IPS-18c (cell line): ENCODE results near the gene TMEM232.
"Not testable (repeated sequence)": the region's sequence is repeated elsewhere in the genome, so short reads cannot be mapped to it uniquely, and the experiment has no call there.

Source experiments
- H3K4me3 ChIP-seq: 2 replicates; pipeline ENCODE4 v1.7.0; 2013; ENCODE audit warnings: low read depth, mild to moderate bottlenecking, low read length, moderate library complexity; ENCODE audit not compliant: insufficient read depth
- H3K9me3 ChIP-seq: one replicate; pipeline ENCODE4 v1.6.1; 2013; ENCODE audit warnings: mild to moderate bottlenecking, low read length, moderate library complexity; ENCODE audit not compliant: control insufficient read depth, insufficient read depth

The TMEM232 gene

DNA sequence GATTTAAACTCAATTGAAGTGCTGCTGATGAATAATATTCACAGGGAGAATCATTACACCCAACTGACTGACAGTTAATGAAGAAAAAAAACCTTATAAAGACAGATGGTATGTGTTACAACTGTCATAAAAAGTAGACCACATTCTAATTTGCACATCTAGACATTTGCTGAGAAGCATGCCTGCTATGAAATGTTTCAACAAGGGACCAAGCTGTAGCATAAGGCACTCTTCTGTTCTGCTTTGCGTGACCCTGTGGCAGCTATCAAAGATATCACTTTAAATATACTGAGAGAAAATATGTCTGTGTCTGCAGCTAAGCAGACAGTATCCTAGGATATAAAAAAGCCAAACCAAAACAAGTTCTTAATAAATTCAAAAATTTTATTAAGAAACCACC, 153.7 kb downstream of the TMEM232 start:
- Histone ChIP-seq H3K4me3 (no peak overlapping the region), H3K9me3 (no peaks in the 10 kb centered on the region)

GRCh38 chr5:110562191-110562590, 164.3 kb downstream of the TMEM232 start:
- H3K9me3 ChIP-seq, result no peaks in the 10 kb centered on the region

GRCh38 chr5:110561510-110561909, 165.0 kb downstream of the TMEM232 start:
- H3K4me3 ChIP-seq, result no peak overlapping the region
- H3K9me3 ChIP-seq, result no peaks in the 10 kb centered on the region

More at GRCh38 chr5:110562191-110562590, 164.3 kb downstream of the TMEM232 start:
- H3K4me3 ChIP-seq, result no peak overlapping the region

- Histone ChIP-seq H3K9me3 (no peaks in the 10 kb centered on the region), H3K4me3 (no peak overlapping the region)
Observed at GRCh38 chr5:110549301-110549700, 177.2 kb downstream of the TMEM232 start.

- H3K4me3 ChIP-seq, result no peak overlapping the region
- H3K9me3 ChIP-seq, result no peaks in the 10 kb centered on the region
Observed at GRCh38 chr5:110548171-110548570, 178.3 kb downstream of the TMEM232 start.

DNA sequence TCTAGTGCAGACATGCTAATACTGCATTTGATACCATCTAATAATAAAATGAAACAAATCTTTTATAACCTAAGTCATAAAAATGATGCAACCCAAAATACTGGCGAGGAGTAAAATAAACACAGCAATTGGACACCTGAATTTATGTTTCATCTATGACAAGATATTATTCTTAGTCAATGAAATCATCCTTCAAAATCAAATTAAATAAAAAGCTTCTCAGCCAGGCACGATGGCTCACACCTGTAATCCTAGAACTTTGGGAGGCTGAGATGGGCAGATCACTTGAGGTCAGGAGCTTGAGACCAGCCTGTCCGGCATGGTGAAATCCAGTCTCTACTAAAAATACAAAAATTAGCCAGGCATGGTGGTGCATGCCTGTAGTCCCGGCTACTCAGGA, 179.0 kb downstream of the TMEM232 start:
- H3K9me3 ChIP-seq, result no peaks in the 10 kb centered on the region
- no peak overlapping the region for H3K4me3 ChIP-seq

- no peak overlapping the region for H3K4me3 ChIP-seq
- no peaks in the 10 kb centered on the region for H3K9me3 ChIP-seq
Observed at GRCh38 chr5:110545716-110546115, 180.8 kb downstream of the TMEM232 start.

DNA sequence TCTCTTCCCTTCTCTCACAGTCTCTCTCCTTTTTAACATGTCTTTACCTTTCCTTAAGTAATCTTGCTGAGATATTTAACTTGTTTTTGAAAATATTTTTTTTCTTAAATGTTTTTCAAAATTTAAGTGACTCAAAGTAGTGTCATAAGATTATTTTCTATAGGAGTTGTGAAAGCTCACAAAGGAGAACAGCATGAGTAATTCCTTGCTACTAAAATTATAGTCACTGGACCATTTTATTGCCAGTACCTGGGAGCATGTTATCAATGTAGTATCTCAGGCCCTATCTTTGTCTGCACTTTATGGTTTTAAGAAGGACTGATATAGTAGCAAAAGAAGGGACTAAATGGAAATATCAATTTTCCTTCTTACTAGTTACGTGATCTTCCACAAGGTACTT, 181.9 kb downstream of the TMEM232 start:
- Histone ChIP-seq H3K4me3 (no peak overlapping the region), H3K9me3 (no peaks in the 10 kb centered on the region)

GRCh38 chr5:110542949-110543348, 183.5 kb downstream of the TMEM232 start:
- H3K4me3 ChIP-seq, result no peak overlapping the region

DNA sequence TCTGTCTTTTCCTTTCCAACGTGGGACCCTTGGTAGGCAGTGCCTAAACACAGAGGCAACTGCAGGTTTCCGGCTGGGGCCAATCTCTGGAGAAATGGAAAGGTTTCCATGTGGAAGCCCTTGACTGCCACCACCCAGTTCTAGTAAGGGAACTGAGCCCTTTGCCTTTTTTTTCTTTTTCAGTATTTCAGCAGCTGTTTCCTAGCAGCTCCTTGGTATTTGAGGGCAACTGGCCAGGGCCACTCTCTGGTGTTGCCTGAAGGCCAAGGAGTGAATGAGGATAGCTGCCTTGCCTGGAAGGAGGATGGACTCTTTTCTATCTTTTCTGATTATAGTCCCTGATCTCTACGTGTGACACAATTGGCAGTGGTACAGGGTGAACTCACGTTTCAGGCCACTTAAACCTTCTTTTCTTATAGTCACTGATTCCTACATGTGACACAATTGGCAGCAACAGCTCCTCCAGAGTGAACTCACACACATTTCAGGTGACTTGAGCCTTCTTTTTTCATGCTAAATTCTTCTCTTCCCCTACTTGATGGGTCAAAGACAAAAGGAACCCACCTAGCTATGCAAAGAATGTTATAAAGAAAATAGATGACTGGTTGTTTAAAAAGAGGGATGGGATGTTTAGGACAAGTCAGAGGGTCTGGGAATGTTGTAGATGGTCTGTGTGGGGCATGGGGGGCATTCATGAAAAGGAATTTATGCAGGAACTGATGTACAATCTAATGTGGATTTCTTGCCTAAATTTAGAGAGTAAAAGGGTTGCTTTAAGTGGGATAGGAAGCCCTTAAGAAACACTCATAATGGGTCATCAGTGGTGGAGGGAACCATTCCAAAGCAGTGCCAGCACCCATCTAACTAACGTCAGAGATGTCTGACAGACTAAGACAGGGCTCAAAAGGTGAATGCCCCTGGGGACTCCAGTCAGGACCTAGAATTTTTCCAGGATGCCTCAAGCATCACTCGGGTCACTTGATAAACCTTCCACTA, 190.1 kb downstream of the TMEM232 start:
- Histone ChIP-seq H3K4me3 (no peak overlapping the region), H3K9me3 (no peaks in the 10 kb centered on the region)

More at GRCh38 chr5:110542949-110543348, 183.5 kb downstream of the TMEM232 start:
- no peaks in the 10 kb centered on the region for H3K9me3 ChIP-seq

DNA sequence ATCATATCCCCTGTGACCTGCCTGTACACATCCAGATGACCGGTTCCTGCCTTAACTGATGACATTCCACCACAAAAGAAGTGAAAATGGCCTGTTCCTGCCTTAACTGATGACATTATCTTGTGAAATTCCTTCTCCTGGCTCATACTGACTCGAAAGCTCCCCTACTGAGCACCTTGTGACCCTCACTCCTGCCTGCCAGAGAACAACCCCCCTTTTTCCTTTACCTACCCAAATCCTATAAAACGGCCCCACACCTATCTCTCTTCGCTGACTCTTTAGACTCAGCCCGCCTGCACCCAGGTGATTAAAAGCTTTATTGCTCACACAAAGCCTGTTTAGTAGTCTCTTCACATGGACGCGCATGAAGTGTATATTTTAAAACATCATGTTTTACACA, 191.3 kb downstream of the TMEM232 start:
- H3K4me3 ChIP-seq, H3K9me3 ChIP-seq: not testable (repeated sequence)

GRCh38 chr5:110525762-110526161, 200.7 kb downstream of the TMEM232 start:
- Histone ChIP-seq H3K9me3 (peaks cover 2% of the 10 kb centered on the region), H3K4me3 (no peak overlapping the region)

DNA sequence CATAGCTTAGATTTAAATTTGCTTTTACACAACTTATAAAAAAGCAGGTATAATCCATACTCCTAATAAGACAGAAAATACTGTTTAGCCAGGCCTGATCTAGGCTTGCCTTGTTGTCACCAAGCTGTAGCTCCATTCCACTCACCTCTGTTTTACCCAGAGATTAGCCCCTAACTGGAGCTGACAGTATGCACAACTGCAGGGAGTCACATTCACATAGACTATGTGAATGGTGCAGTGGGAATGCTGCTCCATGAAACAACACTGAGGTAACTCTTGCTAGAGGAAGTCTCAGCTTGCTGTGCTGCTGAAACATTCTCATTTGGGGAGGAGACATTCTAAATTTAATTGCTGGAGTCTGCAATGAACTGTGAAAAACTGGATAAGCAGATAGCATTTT, 209.1 kb downstream of the TMEM232 start:
- Histone ChIP-seq H3K9me3 (no peaks in the 10 kb centered on the region), H3K4me3 (no peak overlapping the region)

DNA sequence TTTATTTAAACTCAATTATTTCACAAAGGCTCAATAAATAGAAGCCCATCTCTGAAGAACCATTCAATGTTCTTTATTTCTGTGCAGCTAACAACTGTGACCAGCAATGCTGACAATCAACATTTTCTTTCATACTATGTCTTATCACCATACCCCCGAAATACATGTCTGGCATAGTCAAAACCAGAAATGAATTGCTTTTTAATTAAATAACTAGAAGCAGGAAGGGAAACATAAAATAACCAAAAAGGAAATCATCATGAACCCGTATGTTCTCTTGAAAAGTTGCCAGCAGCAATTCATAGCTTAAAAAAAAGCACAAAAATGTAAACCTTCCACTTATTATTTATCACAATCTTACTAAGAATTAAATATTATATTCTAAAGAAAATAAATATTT, 212.4 kb downstream of the TMEM232 start:
- no peak overlapping the region for H3K4me3 ChIP-seq
- no peaks in the 10 kb centered on the region for H3K9me3 ChIP-seq

GRCh38 chr5:110512266-110512665, 214.2 kb downstream of the TMEM232 start:
- H3K4me3 ChIP-seq, result no peak overlapping the region
- H3K9me3 ChIP-seq, result no peaks in the 10 kb centered on the region

GRCh38 chr5:110510146-110510545, 216.3 kb downstream of the TMEM232 start:
- no peaks in the 10 kb centered on the region for H3K9me3 ChIP-seq
- H3K4me3 ChIP-seq, result no peak overlapping the region

- no peaks in the 10 kb centered on the region for H3K9me3 ChIP-seq
Observed at GRCh38 chr5:110507972-110508371, 218.5 kb downstream of the TMEM232 start.

DNA sequence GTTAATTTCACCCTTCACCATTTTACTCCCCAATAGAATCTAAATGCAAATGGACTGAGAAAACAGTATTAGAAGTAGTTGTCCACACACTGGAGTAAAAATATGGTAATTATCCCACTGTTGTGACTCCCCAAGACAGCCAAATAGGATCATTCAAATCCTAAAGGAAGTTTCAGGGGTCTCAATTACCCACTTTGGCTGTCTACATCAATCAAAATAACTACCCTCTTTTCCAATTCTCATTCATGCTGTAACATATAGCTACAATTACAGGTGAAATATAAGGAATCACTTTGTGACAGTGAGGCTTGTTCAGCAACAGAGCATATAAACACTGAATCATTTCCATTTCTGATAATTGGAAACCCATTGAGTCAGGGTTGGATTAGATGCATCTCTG, 220.1 kb downstream of the TMEM232 start:
- no peaks in the 10 kb centered on the region for H3K9me3 ChIP-seq

More at GRCh38 chr5:110507972-110508371, 218.5 kb downstream of the TMEM232 start:
- no peak overlapping the region for H3K4me3 ChIP-seq

More for the DNA sequence above, 220.1 kb downstream of the TMEM232 start:
- no peak overlapping the region for H3K4me3 ChIP-seq
